ENCODE results near the gene RAD51B.

The RAD51B gene

GRCh38 chr14:68702135-68702534 is 882.6 kb downstream of the RAD51B start:
- TF ChIP-seq SPI1 (IDR thresholded peaks at IDR 0.05; ENCODE audit: borderline replicate concordance, low read depth) = no peak
- no peak for TF ChIP-seq POLR2AphosphoS5 (IDR thresholded peaks at IDR 0.05; ENCODE audit: low read depth)
- TF ChIP-seq, protein P1, sequence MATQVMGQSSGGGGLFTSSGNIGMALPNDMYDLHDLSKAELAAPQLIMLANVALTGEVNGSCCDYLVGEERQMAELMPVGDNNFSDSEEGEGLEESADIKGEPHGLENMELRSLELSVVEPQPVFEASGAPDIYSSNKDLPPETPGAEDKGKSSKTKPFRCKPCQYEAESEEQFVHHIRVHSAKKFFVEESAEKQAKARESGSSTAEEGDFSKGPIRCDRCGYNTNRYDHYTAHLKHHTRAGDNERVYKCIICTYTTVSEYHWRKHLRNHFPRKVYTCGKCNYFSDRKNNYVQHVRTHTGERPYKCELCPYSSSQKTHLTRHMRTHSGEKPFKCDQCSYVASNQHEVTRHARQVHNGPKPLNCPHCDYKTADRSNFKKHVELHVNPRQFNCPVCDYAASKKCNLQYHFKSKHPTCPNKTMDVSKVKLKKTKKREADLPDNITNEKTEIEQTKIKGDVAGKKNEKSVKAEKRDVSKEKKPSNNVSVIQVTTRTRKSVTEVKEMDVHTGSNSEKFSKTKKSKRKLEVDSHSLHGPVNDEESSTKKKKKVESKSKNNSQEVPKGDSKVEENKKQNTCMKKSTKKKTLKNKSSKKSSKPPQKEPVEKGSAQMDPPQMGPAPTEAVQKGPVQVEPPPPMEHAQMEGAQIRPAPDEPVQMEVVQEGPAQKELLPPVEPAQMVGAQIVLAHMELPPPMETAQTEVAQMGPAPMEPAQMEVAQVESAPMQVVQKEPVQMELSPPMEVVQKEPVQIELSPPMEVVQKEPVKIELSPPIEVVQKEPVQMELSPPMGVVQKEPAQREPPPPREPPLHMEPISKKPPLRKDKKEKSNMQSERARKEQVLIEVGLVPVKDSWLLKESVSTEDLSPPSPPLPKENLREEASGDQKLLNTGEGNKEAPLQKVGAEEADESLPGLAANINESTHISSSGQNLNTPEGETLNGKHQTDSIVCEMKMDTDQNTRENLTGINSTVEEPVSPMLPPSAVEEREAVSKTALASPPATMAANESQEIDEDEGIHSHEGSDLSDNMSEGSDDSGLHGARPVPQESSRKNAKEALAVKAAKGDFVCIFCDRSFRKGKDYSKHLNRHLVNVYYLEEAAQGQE (IDR thresholded peaks at IDR 0.05; ENCODE audit: insufficient replicate concordance, low read depth) = no peak
- TF ChIP-seq, protein P2, sequence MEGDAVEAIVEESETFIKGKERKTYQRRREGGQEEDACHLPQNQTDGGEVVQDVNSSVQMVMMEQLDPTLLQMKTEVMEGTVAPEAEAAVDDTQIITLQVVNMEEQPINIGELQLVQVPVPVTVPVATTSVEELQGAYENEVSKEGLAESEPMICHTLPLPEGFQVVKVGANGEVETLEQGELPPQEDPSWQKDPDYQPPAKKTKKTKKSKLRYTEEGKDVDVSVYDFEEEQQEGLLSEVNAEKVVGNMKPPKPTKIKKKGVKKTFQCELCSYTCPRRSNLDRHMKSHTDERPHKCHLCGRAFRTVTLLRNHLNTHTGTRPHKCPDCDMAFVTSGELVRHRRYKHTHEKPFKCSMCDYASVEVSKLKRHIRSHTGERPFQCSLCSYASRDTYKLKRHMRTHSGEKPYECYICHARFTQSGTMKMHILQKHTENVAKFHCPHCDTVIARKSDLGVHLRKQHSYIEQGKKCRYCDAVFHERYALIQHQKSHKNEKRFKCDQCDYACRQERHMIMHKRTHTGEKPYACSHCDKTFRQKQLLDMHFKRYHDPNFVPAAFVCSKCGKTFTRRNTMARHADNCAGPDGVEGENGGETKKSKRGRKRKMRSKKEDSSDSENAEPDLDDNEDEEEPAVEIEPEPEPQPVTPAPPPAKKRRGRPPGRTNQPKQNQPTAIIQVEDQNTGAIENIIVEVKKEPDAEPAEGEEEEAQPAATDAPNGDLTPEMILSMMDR (IDR thresholded peaks at IDR 0.05; ENCODE audit: insufficient read depth, low read length) = no peak
- no peak for TF ChIP-seq GABPA (IDR thresholded peaks at IDR 0.05; ENCODE audit: low read depth)
- Histone ChIP-seq H3K4me3 (replicated peaks; ENCODE audit: insufficient read depth, low read length) (no peak overlapping the region), H3K27me3 (ENCODE audit: insufficient read depth, poor library complexity, severe bottlenecking) (no peaks in the 10 kb centered on the region), H3K27ac (replicated peaks) (no peak overlapping the region)
- DNase-seq (ENCODE audit: low read depth in 1 of 2, low spot score in 1 of 2) = no peak

- Histone ChIP-seq H3K27ac (replicated peaks) (no peak overlapping the region), H3K4me3 (replicated peaks; ENCODE audit: insufficient read depth, low read length) (no peak overlapping the region), H3K27me3 (ENCODE audit: insufficient read depth, poor library complexity, severe bottlenecking) (no peaks in the 10 kb centered on the region)
- DNase-seq (ENCODE audit: low read depth in 1 of 2, low spot score in 1 of 2) = no peak
- TF ChIP-seq, protein P2 (IDR thresholded peaks at IDR 0.05; ENCODE audit: insufficient read depth, low read length) = no peak
- TF ChIP-seq SPI1 (IDR thresholded peaks at IDR 0.05; ENCODE audit: borderline replicate concordance, low read depth) = no peak
- TF ChIP-seq, protein P1 (IDR thresholded peaks at IDR 0.05; ENCODE audit: insufficient replicate concordance, low read depth) = no peak
- no peak for TF ChIP-seq GABPA (IDR thresholded peaks at IDR 0.05; ENCODE audit: low read depth)
- TF ChIP-seq POLR2AphosphoS5 (IDR thresholded peaks at IDR 0.05; ENCODE audit: low read depth) = no peak
These were observed 883.0 kb downstream of the RAD51B start for GRCh38 chr14:68702578-68702977.

DNA sequence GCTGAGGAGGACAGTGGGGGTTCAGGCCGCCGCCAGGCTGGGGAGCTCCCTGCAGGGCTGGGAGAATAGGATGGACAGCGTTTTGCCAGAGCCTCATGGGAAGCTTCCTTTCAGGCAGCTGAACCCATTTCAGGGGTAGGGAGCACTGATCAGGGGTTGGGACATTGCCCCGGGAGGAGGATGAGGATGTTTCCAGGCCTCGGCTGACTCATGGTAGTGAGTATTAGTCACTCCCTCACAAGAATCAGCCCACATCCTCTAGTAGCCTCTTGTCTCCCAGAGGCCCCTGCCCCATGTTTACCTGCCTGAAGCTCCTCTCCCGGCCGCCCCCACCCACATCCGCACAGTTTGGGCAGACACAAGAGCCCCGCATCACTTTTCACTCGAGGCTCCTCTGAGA is 883.5 kb downstream of the RAD51B start:
- Histone ChIP-seq H3K27me3 (ENCODE audit: insufficient read depth, poor library complexity, severe bottlenecking) (no peaks in the 10 kb centered on the region), H3K4me3 (replicated peaks; ENCODE audit: insufficient read depth, low read length) (no peak overlapping the region), H3K27ac (replicated peaks) (no peak overlapping the region)
- DNase-seq (ENCODE audit: low read depth in 1 of 2, low spot score in 1 of 2) = no peak
- no peak for TF ChIP-seq GABPA (IDR thresholded peaks at IDR 0.05; ENCODE audit: low read depth)
- TF ChIP-seq, protein P1 (IDR thresholded peaks at IDR 0.05; ENCODE audit: insufficient replicate concordance, low read depth) = no peak
- TF ChIP-seq, protein P2 (IDR thresholded peaks at IDR 0.05; ENCODE audit: insufficient read depth, low read length) = no peak

Data from HL-60 (cell line).